A673 (cell line): ENCODE data around the gene COL4A1. TPM values are rescaled to one million over a fixed set of nuclear protein-coding genes. Genes with fewer than 3 reads are reported as not detected.

Source experiments
- BruUV-seq: library from RNA; stranded (reverse); fragments of 400-500 nt; replicated peaks from 2 replicates; lab custom pipeline; 2021; lab: Mats Ljungman, UMichigan
- CTCF ChIA-PET: fragments of 300-600 bp; sonication (Branson Sonifier 250); formaldehyde crosslinking; loops from one replicate; lab custom pipeline; 2022; ENCODE audit warnings: antibody characterized with exemption; lab: Charles Lee
- POLR2A ChIA-PET: fragments of 300-600 bp; sonication (Branson Sonifier 250); formaldehyde crosslinking; loops from one replicate; lab custom pipeline; 2022; ENCODE audit warnings: antibody characterized with exemption; ENCODE audit not compliant: low non-redundant PET; lab: Charles Lee
- DNase-seq: peaks from one replicate; pipeline ENCODE4 v3.0.0-alpha.2; 2015; ENCODE audit warnings: low spot score
- H3K27ac ChIP-seq: fragments of 200-600 bp; sonication (generic); 2 replicates; pipeline ENCODE4 v1.5.1; 2016; ENCODE audit warnings: mixed run types, low read depth, mild to moderate bottlenecking, mixed read lengths, antibody characterized with exemption, low read length; ENCODE audit not compliant: poor library complexity, severe bottlenecking
- H3K27me3 ChIP-seq: fragments of 200-600 bp; sonication (generic); replicated peaks from 2 replicates; pipeline ENCODE4 v1.6.1; 2017; ENCODE audit warnings: mixed run types, low read depth, mild to moderate bottlenecking, mixed read lengths, antibody characterized with exemption, low read length; ENCODE audit not compliant: insufficient read depth, poor library complexity
- H3K36me3 ChIP-seq: fragments of 200-600 bp; sonication (generic); 2 replicates; pipeline ENCODE4 v1.6.1; 2016; ENCODE audit warnings: mixed run types, mild to moderate bottlenecking, mixed read lengths, antibody characterized with exemption, low read length; ENCODE audit not compliant: insufficient read depth, poor library complexity, severe bottlenecking
- H3K4me1 ChIP-seq: fragments of 200-600 bp; sonication (generic); 2 replicates; pipeline ENCODE4 v1.6.1; 2017; ENCODE audit warnings: mixed run types, mild to moderate bottlenecking, mixed read lengths, antibody characterized with exemption, low read length; ENCODE audit not compliant: insufficient read depth, poor library complexity, severe bottlenecking
- H3K4me3 ChIP-seq: fragments of 200-600 bp; sonication (generic); 2 replicates; pipeline ENCODE4 v1.5.1; 2016; ENCODE audit warnings: low read depth, mixed run types, mild to moderate bottlenecking, mixed read lengths, low read length; ENCODE audit not compliant: poor library complexity, severe bottlenecking
- H3K9me3 ChIP-seq: fragments of 200-600 bp; sonication (generic); 2 replicates; pipeline ENCODE4 v1.6.1; 2016; ENCODE audit warnings: mixed run types, low read depth, mild to moderate bottlenecking, mixed read lengths, antibody characterized with exemption, low read length; ENCODE audit not compliant: poor library complexity, severe bottlenecking
- CTCF ChIP-seq: fragments of 300-800, 200-600 bp; sonication (generic); conservative IDR thresholded peaks from 2 replicates; pipeline ENCODE4 v1.5.1; 2017; ENCODE audit warnings: low read depth, mild to moderate bottlenecking, antibody characterized with exemption, low read length, moderate library complexity, mixed read lengths
- EZH2 ChIP-seq: fragments of 200-600 bp; sonication (generic); IDR thresholded peaks from 2 replicates; pipeline ENCODE4 v1.6.1; 2017; ENCODE audit warnings: borderline replicate concordance, low read depth, mild to moderate bottlenecking, mixed read lengths, antibody characterized with exemption, low read length; ENCODE audit not compliant: poor library complexity, severe bottlenecking
- intact Hi-C: fragments of 100-400 bp; cut with micrococcal nuclease; formaldehyde crosslinking; loops from one replicate; pipeline ENCODE4 v1.10.0; 2022; ENCODE audit not compliant: unreplicated experiment
- total RNA-seq: library from RNA; stranded (reverse); gene quantifications from 2 replicates; pipeline ENCODE4 v1.2.3, GENCODE V29; 2021

The COL4A1 gene
- total RNA-seq, 1 experiment from 2014 or later = 83.9 TPM

- TSS peak; percentile 38 for BruUV-seq
- ChIA-PET POLR2A (no interaction called here), CTCF (no interaction called here)
- Histone ChIP-seq H3K36me3 (peaks cover 3% of the 10 kb centered on the region), H3K4me3 (peak overlapping the region; percentile 10), H3K27ac (peak overlapping the region; percentile 75), H3K4me1 (peaks cover 88% of the 10 kb centered on the region), H3K9me3 (no peaks in the 10 kb centered on the region), H3K27me3 (no peaks in the 10 kb centered on the region)
- no peak for TF ChIP-seq EZH2
- TF ChIP-seq CTCF = no peak
- DNase-seq = peak; percentile 81
- intact Hi-C loops = loop anchor here (10.0 kb wide), 1 partner anchor 388 kb away; the partner anchor contains the start of gene ING1
These were observed 20.2 kb upstream of the COL4A1 start for GRCh38 chr13:110327051-110327721.

- peaks cover 95% of the 10 kb centered on the region for H3K4me1 ChIP-seq
- CTCF ChIA-PET = no interaction called here
- BruUV-seq = no TSS peak
- intact Hi-C loops = loop anchor here (10.0 kb wide), 1 partner anchor 388 kb away; the partner anchor contains the start of gene ING1
- no peak overlapping the region for H3K4me3 ChIP-seq
- H3K9me3 ChIP-seq = no peaks in the 10 kb centered on the region
- H3K27ac ChIP-seq = peak overlapping the region; percentile 75
- DNase-seq = no peak
- POLR2A ChIA-PET = no interaction called here
- TF ChIP-seq CTCF (no peak), EZH2 (no peak)
- H3K36me3 ChIP-seq = no peaks in the 10 kb centered on the region
- no peaks in the 10 kb centered on the region for H3K27me3 ChIP-seq
These were observed 19.4 kb upstream of the COL4A1 start for GRCh38 chr13:110326263-110326904.

GRCh38 chr13:110324026-110324749 is 17.2 kb upstream of the COL4A1 start:
- intact Hi-C loops = loop anchor here (5.0 to 10.0 kb wide), 2 partner anchors 93 to 391 kb away; partner anchors contain the start of gene ING1
- Histone ChIP-seq H3K4me1 (peaks cover 97% of the 10 kb centered on the region), H3K27ac (peak overlapping the region; percentile 4), H3K36me3 (no peaks in the 10 kb centered on the region), H3K4me3 (no peak overlapping the region), H3K27me3 (no peaks in the 10 kb centered on the region), H3K9me3 (no peaks in the 10 kb centered on the region)
- no peak for TF ChIP-seq EZH2
- TF ChIP-seq CTCF = no peak
- BruUV-seq = no TSS peak
- ChIA-PET CTCF (no interaction called here), POLR2A (interaction anchor here (0.6 kb wide), 1 partner anchor 282 kb away, joined by 3 read pairs; no protein-coding TSS in a partner anchor)
- no peak for DNase-seq
